AG04449 (cell line): ENCODE measurements around the gene TMEM100.
"Not testable (repeated sequence)": the region's sequence is repeated elsewhere in the genome, so short reads cannot be mapped to it uniquely, and the experiment has no call there.

Experiments used
- CTCF ChIA-PET: fragments of 350-600 bp; formaldehyde crosslinking; extraction: SDS; loops from one replicate; lab custom pipeline; 2021; ENCODE audit warnings: antibody characterized with exemption; lab: Yijun Ruan, JAX
- POLR2A ChIA-PET: fragments of 400-600, 350-600 bp; formaldehyde crosslinking; extraction: SDS; loops from one replicate; lab custom pipeline; 2020; ENCODE audit warnings: antibody characterized with exemption, inconsistent platforms; lab: Yijun Ruan, JAX
- DNase-seq: peaks from one replicate; pipeline ENCODE4 v3.0.0-alpha.2; 2010; ENCODE audit warnings: low read depth, low spot score
- H3K4me3 ChIP-seq: 2 replicates; pipeline ENCODE4 v1.5.1; 2011; ENCODE audit warnings: low read depth, mild to moderate bottlenecking, control low read depth, low read length
- CTCF ChIP-seq: IDR thresholded peaks from one replicate; pipeline ENCODE4 v1.5.1; 2011; ENCODE audit warnings: mild to moderate bottlenecking, moderate library complexity, low read length, control low read depth, inconsistent platforms; ENCODE audit not compliant: insufficient read depth; ENCODE audit errors: missing control alignments

The TMEM100 gene

DNA sequence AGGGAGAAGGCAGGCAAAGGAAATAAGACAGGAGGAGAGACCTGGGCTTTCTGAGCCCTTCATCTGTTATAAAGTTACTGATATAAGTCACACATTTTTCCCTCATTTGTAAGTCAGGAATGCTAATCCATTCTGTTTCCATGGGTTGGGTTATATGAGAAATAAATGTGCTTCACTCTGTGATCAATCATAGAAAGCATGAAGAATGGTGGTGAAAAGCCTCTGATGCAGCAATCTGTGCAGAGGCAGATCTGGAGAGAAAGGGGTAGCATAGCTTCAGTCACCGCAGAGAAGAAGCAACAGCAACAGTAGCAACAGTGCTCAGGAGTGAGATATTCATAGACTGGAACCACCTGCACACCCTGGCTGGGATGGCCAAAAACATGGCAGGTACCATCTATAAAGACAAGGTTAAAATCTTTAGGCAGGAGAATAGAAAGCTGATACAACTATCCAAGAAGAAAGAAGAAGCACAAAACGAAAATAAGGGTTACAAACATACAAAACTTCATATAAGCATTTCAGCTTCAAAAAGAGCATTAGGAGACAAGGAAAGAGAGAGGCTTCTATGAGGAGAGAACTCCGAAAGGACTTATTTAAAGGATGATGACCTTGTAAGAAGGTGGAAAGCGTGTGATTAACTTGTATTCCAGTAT, 41.9 kb downstream of the TMEM100 start:
- no peak for TF ChIP-seq CTCF
- H3K4me3 ChIP-seq, result no peak overlapping the region
- no peak for DNase-seq
- ChIA-PET CTCF (no interaction called here), POLR2A (no interaction called here)

DNA sequence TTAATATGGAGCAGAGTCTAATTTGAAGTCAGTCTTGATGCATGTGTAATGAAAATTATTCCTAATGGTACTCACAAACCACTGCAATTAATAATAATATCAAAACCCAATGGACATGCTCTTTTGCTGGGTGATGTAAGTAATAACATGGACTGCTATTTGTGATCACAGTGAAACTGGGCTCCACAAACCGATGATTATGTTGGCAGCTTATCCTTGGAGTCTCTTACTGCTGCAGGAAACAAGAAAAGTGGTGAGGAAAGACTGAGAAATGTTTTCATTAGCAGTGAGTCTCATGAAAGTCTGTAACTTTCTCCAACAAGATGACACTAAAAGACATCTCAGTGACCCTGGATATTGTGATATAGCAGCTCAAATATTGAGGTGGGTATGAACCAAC, 45.2 kb downstream of the TMEM100 start:
- no peak for DNase-seq
- POLR2A ChIA-PET, result no interaction called here
- TF ChIP-seq CTCF, result no peak
- H3K4me3 ChIP-seq, result no peak overlapping the region
- CTCF ChIA-PET, result interaction anchor here (1.8 kb wide), 1 partner anchor 9 kb away, joined by 3 read pairs; no protein-coding TSS in a partner anchor

DNA sequence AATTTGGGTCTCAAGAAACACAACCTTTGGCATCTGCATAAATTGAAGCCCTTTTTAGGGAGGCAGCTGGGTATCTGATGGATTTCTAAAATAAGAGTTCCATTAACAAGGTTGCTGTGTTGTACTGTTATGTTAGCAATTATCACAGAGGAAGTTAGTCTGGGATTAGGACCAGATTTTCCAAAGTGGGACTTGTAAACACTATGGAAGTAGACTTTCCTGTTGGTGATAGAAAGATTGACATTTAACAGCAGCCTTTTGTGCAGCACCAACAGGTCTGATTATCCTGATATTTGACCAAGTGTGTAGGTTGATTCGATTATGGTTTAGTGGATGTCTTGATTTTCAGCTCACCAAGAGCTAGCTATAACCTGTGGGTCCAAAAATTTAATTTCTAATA, 46.4 kb downstream of the TMEM100 start:
- no peak overlapping the region for H3K4me3 ChIP-seq
- CTCF ChIA-PET, result interaction anchor here (0.9 to 1.8 kb wide), 2 partner anchors 8 to 38 kb away, joined by 3 read pairs; no protein-coding TSS in a partner anchor
- POLR2A ChIA-PET, result no interaction called here
- no peak for TF ChIP-seq CTCF
- no peak for DNase-seq

DNA sequence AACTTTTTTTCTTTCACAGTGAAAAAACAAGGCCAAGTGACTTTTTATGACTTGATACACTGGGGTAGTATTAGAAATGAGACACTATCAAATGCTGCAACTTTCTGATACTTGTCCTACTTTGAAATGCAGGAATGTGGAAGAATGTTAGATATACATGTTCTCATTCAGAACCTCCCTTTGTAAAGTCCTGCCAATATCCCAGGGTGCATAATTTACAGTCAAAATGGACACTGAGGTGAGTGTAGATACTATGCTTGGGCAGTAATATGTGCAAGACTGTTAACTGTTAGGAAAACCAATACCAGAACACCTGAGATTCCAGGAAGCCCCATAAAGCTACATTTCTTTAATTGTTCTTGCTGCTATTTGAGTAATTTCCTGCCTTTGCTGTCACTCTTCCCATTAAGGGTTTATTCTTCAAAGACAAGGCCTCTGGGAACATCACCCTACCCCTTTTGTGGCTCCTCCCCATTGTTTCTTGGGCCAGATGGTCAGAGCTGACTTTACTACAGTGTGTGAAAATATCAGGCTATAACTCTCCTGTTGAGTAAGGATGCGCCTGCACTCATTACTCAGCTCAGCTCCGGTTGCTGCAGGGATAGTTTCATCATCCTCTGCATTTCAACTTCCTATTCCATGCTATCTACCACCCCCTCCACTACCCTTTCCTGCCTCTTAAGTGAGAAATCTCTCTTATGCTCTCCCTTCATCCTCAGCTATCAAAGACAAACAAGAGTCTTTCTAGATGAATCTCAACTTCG, 48.7 kb downstream of the TMEM100 start:
- ChIA-PET CTCF (no interaction called here), POLR2A (no interaction called here)
- H3K4me3 ChIP-seq, result no peak overlapping the region
- no peak for TF ChIP-seq CTCF
- no peak for DNase-seq

GRCh38 chr17:55672585-55673501, 49.8 kb downstream of the TMEM100 start:
- H3K4me3 ChIP-seq, result no peak overlapping the region
- no peak for DNase-seq
- CTCF ChIA-PET, result no interaction called here
- POLR2A ChIA-PET, result no interaction called here
- no peak for TF ChIP-seq CTCF

- POLR2A ChIA-PET, CTCF ChIA-PET, H3K4me3 ChIP-seq, DNase-seq: not testable (repeated sequence)
These were observed 50.7 kb downstream of the TMEM100 start for GRCh38 chr17:55672010-55672409.
